ENCODE results near the gene CAPN3.

Gene CAPN3

DNA sequence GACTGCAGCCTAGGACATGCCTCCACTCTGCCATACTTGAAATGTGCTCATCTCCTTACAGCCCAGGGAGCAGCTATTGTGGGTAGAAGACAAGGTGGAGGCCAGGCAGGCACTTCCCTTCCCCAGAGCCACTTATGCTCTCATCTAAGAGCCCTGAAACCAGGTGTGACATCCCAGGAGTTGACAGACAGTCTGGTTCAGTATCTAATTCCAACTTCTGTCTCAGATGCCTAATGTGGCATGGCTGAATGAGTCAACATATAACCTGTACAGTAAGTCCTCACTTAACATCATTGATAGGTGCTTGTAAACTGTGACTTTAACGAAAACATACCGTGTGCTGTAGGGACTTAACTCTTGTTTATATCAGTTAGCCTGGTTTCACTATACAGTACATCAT is 1.2 kb upstream of the CAPN3 start:
- no peak for FAIRE-seq

DNA sequence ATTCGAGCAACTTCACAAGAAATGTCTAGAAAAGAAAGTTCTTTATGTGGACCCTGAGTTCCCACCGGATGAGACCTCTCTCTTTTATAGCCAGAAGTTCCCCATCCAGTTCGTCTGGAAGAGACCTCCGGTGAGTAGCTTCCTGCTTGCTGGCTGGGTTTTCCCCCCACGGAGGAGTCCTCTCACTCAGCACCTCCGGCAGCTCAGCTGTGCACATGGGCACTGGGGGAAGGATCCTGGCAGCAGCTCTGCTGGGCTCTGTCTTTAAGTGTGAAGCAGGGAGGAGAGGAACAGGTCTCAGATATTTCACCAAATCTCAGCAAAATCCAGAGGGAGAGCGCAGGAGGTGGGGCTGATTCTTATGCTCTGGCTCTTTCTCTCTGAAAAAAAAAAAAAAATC is 684 bp downstream of the CAPN3 start:
- no peak for FAIRE-seq

DNA sequence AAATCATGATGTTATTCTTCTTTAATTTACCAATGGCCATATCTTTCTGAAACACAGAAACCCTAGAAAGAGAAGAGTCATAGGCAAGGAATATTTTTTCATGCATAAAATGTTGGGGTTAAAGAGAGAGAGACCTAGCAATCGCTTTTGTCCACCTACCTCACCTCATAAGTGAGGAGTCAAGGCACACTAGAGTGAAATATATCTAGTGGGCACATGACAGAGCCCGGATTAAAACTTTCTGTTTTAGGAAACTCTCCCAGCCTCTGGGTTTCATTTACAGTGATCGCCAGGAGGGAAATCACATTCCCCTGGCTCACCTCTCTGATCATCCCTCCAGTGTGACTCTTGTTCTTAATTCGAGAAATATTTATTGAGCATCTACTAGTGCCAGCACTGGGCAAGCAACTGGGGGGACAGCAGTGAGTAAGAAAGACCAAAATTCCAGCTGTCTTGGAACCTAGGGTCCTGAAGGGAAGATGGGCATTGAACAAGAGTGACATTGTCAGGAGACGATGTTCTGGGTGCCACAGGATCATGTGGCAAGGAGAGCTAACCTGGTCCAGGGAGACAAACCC is 1.3 kb downstream of the CAPN3 start:
- no peak for FAIRE-seq

DNA sequence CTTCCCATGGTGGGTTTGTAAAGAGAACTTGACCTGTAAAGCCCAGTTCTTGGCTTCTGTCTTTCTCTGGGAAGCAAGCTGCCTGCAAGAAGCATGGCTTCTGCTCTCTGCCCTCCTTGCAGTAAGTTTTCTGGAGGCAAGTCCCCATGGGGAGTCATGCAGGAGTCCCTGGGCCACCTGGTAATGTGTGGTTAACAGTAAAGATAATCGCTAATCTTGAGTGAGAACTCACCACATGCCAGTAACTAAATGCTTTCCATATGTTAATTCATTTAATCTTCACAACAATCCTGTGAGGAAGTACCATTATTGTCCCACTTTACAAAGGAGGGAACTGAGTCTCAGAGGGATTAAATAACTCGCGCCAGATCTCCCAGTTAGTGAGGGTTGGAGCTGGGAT is 4.2 kb downstream of the CAPN3 start:
- no peak for FAIRE-seq

DNA sequence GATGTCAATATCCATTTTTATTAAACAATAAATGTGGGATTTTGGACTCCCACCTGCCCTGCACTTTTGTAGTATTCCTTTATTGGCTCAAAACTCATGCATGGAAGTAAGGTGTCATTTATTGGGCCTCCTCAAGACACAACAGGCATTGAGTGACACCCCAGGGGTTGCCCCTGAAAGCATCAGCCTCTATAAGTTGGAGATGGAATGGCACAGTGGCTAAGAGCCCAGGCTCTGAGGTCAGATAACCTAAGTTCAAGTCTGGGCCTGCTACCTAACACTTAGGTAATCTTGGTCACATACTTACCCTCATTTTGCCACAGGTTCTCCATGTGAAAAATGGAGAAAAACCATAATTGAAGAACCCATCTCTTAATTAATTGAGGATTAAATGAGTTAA is 4.6 kb downstream of the CAPN3 start:
- FAIRE-seq: no peak

DNA sequence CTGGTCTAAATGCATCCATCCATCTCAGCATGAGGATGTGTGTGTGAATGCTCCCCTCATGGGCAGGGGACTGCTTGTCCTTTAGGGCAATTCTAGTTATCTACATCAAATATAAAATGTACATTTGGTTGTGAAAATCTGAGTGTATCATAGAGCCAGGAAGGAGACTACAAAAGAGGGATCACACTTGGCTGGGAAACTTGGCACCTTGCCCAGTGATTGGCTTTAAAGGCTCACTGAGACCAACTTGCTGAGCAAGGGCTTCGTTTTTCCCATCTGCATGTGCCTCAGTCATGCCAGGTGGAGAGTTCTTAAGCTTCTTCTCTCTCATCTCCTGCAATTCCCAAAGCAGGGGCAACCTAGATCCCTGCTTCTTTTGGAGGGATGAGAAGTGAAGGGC is 5.2 kb downstream of the CAPN3 start:
- no peak for FAIRE-seq

DNA sequence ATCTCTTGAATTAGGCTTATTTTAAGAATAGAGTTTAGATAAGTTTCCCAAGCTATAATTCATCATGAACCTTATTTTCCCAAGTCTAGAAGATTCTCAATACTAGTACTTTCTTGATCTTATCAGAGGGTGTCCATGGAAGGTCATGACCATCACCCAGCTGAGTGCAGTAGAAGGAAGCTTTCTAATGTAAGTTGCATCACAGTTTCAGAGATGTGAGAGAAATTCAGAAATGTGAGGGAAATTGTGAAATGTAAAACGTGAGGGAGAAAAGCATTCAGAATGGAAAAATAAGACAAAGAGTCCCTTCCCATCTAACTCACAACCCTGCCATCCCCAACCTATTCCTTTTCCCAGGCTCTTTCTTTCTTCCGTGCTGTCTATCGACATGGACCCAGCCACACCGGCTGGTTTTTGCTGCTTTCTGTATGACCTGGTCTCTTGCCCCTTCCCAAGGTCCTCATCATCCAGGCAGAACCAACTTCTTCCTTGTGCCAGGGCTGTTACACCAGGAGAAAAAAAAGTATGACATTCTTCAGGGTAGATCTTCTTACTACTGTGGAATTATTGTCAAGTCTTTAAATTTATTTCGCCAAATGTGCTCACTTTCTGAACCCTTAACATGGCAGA is 6.7 kb downstream of the CAPN3 start:
- FAIRE-seq: no peak

DNA sequence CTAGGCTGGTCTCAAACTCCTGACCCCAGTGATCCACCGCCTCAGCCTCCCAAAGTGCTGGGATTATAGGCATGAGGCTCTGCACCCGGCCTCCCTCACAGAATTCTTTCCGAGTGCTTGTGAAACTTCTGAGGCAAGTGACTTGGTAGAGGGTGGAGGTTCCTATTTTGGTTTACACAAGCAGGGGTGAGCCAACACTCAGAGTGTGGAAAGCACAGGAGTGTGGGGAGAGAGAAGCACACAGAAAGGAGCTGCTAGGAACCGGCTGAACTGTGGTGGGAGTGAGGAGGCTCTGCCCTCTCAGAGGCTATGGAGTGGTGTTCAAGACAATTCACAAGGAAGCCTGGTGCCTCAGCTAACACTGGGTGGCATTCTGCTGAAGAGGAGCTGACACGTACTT is 7.7 kb downstream of the CAPN3 start:
- FAIRE-seq: no peak

DNA sequence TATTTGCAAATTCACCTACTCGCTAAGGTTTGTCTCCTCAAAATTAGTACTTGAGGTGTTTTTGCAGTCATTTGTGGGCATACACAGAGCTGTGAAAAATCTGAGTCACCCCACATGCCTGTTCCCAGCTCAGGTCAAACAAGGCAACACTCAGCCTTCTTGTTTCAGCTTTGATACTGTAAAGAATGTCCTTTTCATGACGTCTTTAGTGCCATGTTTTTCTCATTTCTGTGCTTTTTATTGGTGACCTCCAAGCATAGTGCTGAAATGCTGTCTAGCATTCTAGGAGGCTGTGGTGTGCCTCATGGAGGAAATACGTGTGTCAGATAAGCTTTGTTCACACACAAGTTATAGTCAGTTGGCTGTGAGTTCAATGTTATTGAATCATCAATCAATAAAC is 8.8 kb downstream of the CAPN3 start:
- FAIRE-seq: no peak

DNA sequence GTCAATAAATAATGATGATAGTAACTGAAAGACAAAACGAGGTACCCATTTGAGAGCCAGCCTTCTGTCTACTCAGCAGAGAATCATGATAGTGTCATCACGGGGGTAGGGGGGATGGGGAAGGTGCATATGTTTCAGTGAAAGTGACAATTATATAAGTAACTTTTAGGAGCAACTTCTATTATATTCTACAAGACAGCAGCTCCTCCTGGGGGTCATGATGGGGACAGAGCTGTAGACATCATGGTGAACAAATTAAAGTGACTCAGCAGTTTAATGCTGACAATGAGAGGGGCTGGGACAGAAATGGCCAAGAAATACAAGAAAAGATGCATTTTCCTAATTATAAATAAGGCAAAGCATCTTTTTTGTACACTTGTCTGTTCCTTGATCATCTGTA is 11.8 kb downstream of the CAPN3 start:
- FAIRE-seq: no peak

DNA sequence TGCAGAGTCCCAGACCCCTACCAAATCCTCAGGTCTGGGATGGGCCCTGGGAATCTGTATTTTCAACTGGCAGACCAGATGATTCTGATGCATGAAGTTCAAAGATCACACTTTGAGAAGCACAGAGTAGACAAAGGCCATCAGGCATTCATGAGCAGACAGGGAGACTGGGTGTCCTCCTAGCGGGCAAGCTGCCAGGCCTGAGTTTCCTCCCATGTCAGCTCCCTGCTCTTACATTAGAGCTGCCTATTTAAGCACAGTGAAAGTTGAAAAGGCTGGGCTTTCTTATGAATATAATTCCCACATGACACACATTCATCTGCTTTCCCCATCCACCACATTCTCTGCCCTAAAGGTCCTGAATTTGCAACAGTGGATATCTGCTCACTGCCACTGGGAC is 14.0 kb downstream of the CAPN3 start:
- FAIRE-seq: no peak

DNA sequence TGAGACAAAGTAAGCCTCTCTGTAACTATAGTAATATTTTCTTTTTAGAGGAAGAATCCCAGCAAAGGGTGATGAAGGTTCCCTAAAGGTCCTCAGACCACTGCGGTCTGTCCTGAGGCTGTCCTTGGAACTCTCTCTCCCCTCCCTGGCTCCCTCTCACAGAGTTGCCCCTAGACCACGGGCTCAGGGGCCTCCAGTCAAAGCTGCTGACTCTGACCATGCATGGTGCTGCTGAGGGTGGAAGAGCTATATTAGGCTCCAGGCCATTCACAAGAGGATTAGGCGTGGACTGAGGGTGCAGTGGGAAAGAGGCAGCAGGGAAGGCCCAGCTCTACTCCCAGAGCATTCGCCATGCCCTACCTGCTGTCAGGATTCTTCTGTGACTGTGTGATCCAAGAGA is 14.6 kb downstream of the CAPN3 start:
- no peak for FAIRE-seq

DNA sequence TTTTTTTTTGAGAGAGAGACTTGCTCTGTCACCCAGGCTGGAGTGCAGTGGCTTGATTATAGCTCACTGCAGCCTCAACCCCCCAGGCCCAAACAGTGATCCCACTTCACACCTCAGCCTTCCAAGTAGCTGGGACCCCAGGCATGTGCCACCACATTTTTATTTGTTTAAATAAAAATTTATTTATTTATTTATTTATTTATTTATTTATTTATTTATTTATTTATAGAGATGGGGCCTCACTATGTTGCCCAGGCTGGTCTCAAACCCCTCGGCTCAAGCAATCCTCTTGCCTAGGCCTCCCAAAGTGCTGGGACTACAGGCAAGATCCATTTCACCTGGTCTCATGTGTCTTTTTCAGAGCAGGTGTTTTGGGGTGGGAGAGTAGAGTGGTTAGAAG is 15.5 kb downstream of the CAPN3 start:
- FAIRE-seq: no peak

DNA sequence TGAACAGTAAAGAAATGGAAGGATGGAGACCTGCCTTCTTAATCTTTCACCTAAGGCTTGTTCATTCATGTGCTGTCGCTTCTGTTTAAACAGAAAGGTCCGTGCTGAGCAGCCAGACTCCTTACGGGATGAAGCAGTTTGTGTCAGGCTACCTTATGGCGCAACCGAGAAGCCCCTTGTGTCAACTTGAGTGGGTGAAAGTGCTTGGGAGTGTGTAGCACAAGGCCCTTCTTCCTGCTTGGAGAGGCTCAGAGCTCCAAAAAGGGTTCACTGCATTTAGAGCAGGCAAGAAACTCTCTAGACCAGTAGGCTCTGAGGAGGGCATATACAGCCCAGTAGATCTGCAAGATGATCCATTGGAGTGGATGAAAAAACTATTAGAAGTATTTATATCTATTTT is 16.0 kb downstream of the CAPN3 start:
- FAIRE-seq: no peak

DNA sequence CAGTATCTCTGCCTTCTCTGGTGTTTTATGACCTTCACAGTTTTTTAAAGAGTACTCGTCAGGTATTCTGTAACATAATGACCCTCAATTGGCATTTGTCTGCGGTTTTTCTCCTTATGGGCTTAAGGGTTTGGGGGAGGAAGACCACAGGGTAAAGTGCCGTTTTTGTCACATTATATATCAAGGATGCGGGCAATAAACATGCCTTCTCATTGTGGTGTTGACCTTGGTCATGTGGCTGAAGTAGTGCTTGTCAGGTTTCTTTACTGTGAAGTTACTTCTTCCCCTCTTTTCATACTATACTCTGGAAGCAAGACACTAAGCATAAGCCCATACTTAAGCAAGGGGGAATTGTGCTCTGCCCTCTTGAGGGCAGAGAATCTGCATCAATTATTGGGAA is 16.6 kb downstream of the CAPN3 start:
- FAIRE-seq: no peak

DNA sequence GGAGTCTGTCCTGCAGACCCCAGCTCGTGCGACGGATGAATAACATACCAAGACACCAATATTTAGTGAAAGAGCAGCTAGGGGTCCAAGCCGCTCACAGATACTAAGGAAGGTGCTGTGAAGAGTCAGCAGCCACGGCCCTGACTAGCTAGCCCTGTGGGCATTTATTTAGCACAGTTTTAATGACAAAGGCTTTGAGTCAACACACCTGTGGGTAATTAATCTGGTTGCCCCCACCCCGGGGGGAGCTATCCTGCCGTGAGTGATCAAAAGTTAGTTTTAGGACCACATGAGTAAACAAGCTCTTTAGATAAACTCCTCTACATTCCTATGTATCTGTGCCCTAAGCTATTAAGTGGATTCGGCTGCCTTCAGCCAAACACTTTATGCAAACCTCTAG is 18.7 kb downstream of the CAPN3 start:
- no peak for FAIRE-seq

DNA sequence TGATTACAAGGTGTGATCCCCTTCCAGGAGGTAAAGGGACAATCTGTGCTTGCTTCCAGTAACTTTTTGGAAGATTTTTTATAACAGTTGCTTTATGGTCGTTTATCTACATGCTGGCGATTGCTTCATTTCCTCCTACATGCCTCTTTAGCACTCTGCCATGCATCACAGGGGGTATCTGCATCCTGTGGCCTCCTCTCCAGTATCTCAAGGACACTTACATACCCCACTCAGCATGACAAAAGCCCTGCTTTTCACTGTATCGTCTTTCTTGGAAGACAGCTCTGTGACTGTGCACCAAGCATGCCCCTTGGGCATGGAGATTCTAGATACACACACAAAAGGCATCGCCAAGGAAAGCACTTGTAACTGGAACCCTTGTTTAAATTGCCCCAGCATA is 25.3 kb downstream of the CAPN3 start:
- no peak for FAIRE-seq

DNA sequence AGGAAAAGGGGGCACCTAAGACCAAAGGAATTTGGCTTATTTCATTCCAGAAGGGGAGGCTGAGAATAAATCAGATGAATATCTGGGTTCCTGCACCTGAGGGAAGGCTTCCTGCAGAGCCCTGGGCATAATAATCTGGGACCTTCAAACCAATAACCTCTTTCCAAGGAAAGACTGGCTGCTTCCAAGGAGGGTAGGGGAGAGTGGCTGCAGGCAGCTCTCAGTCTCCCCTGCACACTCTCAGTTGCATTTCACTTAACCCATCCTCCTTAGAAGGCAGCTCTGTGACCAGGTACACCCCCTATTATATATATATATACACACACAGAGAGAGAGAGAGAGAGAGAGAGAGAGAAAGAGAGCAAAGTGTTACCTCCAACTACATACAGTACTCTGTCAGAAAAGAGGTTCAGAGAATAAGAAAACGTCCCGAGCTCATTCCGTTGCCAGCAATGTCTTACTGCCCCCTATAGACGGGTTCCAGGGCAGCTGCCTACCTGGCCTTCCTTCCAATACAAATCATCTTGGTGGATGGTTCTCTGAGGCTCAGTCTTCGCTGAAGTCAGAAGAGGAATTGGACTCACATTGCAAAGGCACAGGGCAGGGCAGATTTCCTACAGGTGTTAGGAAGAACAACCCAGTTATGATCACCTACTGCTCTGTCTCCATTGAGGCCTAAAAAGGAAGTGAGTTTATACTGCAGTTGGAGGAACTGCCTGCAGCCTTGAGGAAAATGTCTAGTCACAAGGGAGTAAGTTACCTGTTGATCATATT is 26.1 kb downstream of the CAPN3 start:
- no peak for FAIRE-seq

DNA sequence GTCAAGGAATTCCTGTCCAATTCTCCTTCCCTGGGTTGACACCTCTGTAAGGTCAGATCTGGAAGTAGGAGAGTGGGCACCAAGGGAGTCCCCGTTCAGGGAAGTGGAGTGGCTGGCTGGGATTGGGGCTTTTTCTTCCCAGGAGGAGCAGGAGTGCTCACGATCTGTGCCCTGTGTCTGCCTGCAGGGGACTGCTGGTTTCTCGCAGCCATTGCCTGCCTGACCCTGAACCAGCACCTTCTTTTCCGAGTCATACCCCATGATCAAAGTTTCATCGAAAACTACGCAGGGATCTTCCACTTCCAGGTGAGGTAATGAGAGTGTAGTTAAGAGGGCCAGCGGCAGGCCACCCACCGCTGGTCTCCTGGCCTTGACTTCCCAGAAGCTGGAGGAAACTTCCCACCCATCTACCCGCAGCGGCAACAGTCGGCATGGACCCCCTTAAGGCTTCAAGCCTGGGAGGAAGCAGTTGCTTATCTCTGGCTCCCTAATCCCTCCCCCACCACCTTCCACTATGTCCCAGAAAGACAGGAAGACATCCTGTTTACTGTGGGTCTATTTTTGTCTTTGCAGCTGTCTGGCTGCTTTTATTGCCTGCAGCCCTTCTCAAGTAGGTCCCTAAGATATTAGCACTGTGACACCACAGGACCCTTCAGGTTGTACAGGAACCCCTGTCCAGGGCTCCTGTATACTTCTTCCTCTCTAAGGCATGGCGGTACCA is 26.8 kb downstream of the CAPN3 start:
- FAIRE-seq: no peak

DNA sequence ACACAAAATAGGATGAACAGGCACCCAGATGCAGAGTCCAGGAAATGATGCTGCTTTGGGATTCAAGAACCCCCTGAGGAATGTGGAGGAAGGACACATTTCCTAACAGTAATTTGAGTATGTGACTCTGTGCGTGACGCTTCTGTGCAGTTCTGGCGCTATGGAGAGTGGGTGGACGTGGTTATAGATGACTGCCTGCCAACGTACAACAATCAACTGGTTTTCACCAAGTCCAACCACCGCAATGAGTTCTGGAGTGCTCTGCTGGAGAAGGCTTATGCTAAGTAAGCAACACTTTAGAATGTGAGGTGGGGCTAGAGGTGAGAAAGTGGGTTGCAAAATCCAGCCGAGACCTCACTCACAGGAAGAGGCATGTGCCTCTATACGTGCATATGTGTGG is 28.3 kb downstream of the CAPN3 start:
- no peak for FAIRE-seq

DNA sequence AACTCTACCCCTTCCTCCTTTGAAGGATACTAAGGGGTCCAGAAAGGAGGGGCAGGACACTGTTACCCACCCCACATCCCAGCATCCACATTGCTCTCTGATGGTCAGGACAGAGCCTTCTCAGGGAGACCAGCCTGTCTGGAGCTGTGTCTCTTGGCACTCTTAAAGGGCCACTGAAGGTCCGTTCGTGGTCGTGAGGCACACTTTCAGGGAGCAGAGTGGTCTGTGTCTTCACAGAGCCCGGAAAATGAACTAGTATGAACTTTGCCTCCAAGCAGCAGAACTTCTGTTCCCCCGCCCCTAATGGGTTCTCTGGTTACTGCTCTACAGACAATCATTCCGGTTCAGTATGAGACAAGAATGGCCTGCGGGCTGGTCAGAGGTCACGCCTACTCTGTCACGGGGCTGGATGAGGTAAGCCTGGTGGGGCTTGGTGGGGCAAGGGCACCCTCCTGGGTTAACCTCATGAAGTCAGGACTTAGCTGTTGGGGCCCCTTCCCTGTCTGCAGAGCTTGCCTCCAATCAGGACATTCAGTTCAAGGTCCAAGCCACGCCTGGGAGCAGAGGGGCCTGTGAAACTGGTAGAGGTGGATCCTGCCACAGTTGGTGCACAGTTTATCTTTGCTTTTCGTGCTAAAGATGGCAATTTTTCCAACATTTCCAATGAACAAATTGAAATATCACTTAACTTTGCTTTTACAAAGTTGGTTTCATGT is 33.2 kb downstream of the CAPN3 start:
- no peak for FAIRE-seq

DNA sequence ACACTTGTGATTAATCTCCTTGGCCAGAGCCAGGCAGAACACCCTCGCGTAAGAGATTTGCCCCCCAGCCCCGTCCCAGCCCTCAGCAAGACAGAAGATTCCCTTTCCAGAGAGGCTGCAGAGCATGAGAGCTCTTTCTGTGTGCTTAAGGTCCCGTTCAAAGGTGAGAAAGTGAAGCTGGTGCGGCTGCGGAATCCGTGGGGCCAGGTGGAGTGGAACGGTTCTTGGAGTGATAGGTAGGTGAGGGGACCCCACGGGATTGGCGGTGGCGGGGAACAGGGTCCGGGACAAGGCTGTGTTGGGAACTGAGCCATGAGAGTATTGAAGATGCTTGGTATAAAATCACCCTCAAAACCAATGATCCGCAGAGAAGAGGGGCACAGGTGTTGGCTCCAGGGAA is 34.8 kb downstream of the CAPN3 start:
- no peak for FAIRE-seq

DNA sequence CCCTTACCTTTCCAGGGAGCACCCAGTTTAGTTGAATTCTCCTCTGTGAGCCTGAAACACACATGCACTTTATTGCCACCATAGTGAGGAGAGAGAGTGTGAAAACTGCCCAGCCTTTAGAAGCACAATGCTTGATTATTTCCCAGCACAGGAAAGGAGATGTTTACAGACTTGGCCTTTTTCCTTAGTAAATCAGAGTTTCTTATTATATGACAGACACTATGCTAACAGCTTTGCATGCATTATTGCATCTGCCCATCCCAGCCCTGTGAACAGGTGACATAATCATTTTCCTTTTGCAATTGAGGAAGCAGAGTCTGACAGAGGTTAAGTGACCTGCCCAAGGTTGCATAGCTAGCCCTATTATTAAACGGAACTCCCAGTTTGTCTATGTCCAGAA is 36.5 kb downstream of the CAPN3 start:
- no peak for FAIRE-seq
